ENCODE data around the gene APOC3. TPM values are rescaled to one million over a fixed set of nuclear protein-coding genes. Genes with fewer than 3 reads are reported as not detected.
A peak's percentile ranks its signal among the peaks of the same experiment; 100 is the strongest.

APOC3 gene
- total and polyA plus RNA-seq, 3 experiments from 2014 or later: not detected

DNA sequence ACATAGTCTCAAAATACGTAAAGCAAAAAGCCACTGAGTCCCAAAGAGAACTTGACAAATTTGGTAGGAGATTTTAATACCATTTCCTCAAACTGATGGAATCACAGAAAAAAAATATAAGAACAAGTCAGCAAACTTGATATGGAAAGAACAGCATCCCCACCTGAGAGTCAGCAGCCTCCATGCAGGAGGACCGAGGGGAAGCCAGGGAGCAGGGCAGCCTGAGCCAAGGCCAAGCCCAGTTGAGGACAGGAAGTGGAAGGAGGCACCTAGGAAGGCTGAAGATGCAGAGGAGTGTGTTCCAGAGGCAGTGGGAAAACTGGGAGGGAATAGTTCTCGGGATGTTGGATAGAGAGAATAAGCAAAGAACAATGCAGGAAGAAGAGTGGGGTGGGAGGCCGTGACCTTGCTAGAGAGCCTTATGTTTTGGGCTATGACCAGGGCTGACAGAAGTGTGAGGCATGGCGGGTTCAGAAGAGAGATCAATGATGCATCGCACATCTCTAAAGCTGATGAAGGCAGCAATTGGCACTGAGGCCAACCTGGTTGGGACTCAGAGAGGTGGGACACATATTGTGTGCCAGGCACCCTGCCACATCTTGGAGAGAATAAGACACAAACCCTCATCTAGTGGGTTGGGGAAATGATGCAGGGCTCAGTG, 22.0 kb upstream of the APOC3 start:
- Histone ChIP-seq H3K4me1 (ENCODE audit: insufficient read depth, low read length) (no peaks in the 10 kb centered on the region), H3K36me3 (ENCODE audit: insufficient read depth, low read length) (no peaks in the 10 kb centered on the region), H3K4me3 (ENCODE audit: low read length) (no peak overlapping the region), H3K27me3 (ENCODE audit: insufficient read depth, low read length, poor library complexity, severe bottlenecking) (no peaks in the 10 kb centered on the region), H3K27ac (ENCODE audit: low read depth, low read length) (no peak overlapping the region), H3K9me3 (ENCODE audit: low read length) (no peaks in the 10 kb centered on the region)
- Mint-ChIP-seq H3K9me3 (no peaks in the 10 kb centered on the region), H3K4me3 (no peak overlapping the region), H3K36me3 (no peaks in the 10 kb centered on the region), H3K27me3 (peaks cover 1 to 16% of the 10 kb centered on the region in 2 donors), H3K4me1 (no peaks in the 10 kb centered on the region), H3K27ac (peak overlapping the region in 2 of 8 donors; percentile 58 to 74)
- DNase-seq: no peak
- ChIA-PET POLR2A (no interaction called here), CTCF (no interaction called here)

DNA sequence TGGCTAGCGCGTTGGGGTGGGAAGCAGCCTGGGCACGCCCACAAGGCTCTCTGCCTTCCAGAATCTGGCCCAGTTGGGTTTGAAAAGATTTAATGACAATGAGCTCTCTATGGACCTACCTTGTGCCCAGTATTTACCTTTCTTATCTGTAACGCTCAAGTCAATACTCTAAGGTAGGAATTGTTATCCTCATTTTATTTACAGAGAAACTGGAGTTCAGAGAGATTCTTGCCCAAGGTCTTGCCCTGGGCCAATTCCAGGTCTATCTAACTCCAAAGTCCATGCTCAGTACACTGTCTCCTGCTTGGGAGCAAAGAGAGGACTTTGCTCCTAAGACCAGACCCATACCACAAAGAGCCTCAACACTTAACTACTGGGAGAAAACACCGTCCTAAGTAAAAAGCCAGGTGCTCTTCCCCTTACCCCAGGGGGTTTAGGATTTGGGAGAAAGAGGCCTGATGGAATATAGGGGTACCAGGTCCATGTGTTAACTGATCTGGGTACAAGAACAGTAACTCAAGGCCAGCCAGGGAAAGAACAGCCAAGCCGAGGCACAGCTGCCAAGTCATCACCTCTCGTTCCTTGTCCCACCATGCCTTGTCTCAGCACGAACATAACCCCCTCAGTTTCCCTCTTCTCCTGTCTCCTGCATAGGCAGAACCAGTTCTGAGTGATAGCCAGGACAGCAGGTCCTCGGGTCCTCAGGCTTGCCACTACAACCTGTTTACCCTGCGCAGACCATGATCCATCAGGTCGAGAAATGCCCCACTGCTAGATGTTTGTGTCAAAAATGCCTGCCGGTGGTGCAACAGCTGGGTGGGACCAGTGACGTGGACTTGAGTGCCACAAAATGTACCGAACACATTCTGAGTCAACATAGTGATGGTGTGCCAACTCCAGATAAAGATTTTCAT, 21.2 kb upstream of the APOC3 start:
- no peak overlapping the region for H3K4me3 Mint-ChIP-seq
- POLR2A ChIA-PET: no interaction called here

DNA sequence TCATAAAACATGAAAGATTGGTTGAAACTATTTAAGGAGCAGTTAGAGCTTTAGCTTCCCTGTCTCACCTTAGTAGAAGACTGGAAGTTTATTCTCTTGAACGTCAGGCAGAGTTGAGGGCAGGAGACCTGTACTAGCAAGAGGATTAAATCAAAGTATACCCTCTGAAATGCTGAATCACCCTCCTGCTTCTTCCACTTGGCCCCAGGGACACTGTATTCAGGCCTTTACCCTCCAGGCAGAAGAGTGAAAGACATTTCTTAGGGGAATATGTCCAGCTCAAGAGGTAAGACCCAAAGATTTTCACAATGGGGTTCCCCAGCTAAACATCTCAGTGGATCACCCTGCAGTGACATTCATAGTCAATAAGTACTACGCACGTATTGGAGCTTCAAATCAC, 18.5 kb upstream of the APOC3 start:
- H3K27me3 Mint-ChIP-seq: peaks cover 1 to 11% of the 10 kb centered on the region in 2 donors
- H3K4me3 Mint-ChIP-seq: no peak overlapping the region
- H3K27ac Mint-ChIP-seq: no peak overlapping the region
- Histone ChIP-seq H3K4me1 (ENCODE audit: insufficient read depth, low read length) (no peaks in the 10 kb centered on the region), H3K27ac (ENCODE audit: low read depth, low read length) (no peak overlapping the region), H3K27me3 (ENCODE audit: insufficient read depth, low read length, poor library complexity, severe bottlenecking) (no peaks in the 10 kb centered on the region), H3K4me3 (ENCODE audit: low read length) (no peak overlapping the region), H3K9me3 (ENCODE audit: low read length) (no peaks in the 10 kb centered on the region), H3K36me3 (ENCODE audit: insufficient read depth, low read length) (no peaks in the 10 kb centered on the region)
- POLR2A ChIA-PET: interaction anchor here (0.6 kb wide), 1 partner anchor 115 kb away, joined by 13 read pairs; no protein-coding TSS in a partner anchor
- CTCF ChIA-PET: interaction anchor here (0.7 to 1.8 kb wide), 2 partner anchors 20 to 25 kb away, joined by 4 read pairs; partner anchors contain the start of gene APOA5
- no peaks in the 10 kb centered on the region for H3K36me3 Mint-ChIP-seq
- no peaks in the 10 kb centered on the region for H3K9me3 Mint-ChIP-seq
- no peak for DNase-seq
- no peaks in the 10 kb centered on the region for H3K4me1 Mint-ChIP-seq

More for the DNA sequence above, 21.2 kb upstream of the APOC3 start:
- peaks cover 1 to 14% of the 10 kb centered on the region in 2 donors for H3K27me3 Mint-ChIP-seq
- H3K27me3 ChIP-seq (ENCODE audit: insufficient read depth, low read length, poor library complexity, severe bottlenecking): no peaks in the 10 kb centered on the region
- no peak for DNase-seq
- no peaks in the 10 kb centered on the region for H3K4me1 Mint-ChIP-seq
- H3K27ac Mint-ChIP-seq: peak overlapping the region in 1 of 8 donors; percentile 2
- no peaks in the 10 kb centered on the region for H3K36me3 Mint-ChIP-seq
- H3K9me3 Mint-ChIP-seq: no peaks in the 10 kb centered on the region
- H3K27ac ChIP-seq (ENCODE audit: low read depth, low read length): no peak overlapping the region
- no peaks in the 10 kb centered on the region for H3K36me3 ChIP-seq (ENCODE audit: insufficient read depth, low read length)
- CTCF ChIA-PET: no interaction called here
- no peak overlapping the region for H3K4me3 ChIP-seq (ENCODE audit: low read length)
- no peaks in the 10 kb centered on the region for H3K9me3 ChIP-seq (ENCODE audit: low read length)
- no peaks in the 10 kb centered on the region for H3K4me1 ChIP-seq (ENCODE audit: insufficient read depth, low read length)

DNA sequence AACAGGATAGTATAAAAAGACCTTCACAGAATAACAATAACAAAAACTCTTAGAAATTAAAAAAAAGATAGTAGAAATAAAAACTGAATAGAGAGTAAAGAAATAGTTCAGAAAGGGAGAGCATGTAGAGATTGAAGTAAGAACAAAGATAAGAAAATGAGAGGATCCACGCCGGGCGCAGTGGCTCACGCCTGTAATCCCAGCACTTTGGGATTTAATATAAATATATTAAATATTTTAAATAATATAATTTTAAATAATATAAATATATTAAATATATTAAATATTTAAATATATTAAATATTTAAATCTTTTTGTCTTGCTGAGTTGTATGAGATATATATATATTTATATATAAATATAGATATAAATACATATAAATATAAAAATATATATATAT, 17.6 kb upstream of the APOC3 start:
- POLR2A ChIA-PET: no interaction called here

DNA sequence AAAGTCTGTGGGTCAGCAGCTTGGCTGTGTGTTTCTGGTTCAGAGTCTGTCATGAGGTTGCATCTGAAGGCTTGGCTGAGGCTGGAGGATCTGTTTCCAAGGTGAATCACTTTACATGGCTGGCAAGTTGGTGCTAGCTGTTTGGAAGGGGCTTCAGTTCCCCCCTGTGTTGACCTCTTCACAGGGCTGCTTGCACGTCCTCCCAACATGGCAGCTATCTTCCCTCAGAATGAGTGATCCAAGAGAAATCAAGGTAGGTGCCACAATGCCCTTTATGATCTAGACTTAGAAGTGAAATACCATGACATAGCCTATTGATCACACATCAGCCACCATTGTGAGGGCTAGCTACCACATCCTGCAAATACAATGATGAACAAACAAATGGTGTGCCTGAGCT, 16.5 kb upstream of the APOC3 start:
- Mint-ChIP-seq H3K27me3 (peaks cover 1 to 5% of the 10 kb centered on the region in 2 donors), H3K36me3 (no peaks in the 10 kb centered on the region), H3K9me3 (no peaks in the 10 kb centered on the region), H3K4me3 (no peak overlapping the region), H3K4me1 (no peaks in the 10 kb centered on the region), H3K27ac (no peak overlapping the region)
- no peaks in the 10 kb centered on the region for H3K36me3 ChIP-seq (ENCODE audit: insufficient read depth, low read length)
- ChIA-PET POLR2A (no interaction called here), CTCF (interaction anchor here (0.9 to 3.0 kb wide), 3 partner anchors 10 to 23 kb away, joined by 3 to 10 read pairs (median 3); partner anchors contain the start of genes APOA4 and APOA5)
- no peak for DNase-seq
- no peaks in the 10 kb centered on the region for H3K27me3 ChIP-seq (ENCODE audit: insufficient read depth, low read length, poor library complexity, severe bottlenecking)
- no peak overlapping the region for H3K27ac ChIP-seq (ENCODE audit: low read depth, low read length)
- H3K4me3 ChIP-seq (ENCODE audit: low read length): no peak overlapping the region
- H3K9me3 ChIP-seq (ENCODE audit: low read length): no peaks in the 10 kb centered on the region
- no peaks in the 10 kb centered on the region for H3K4me1 ChIP-seq (ENCODE audit: insufficient read depth, low read length)

More for the DNA sequence above, 17.6 kb upstream of the APOC3 start:
- H3K27ac Mint-ChIP-seq: no peak overlapping the region
- no peaks in the 10 kb centered on the region for H3K36me3 Mint-ChIP-seq
- H3K27me3 ChIP-seq (ENCODE audit: insufficient read depth, low read length, poor library complexity, severe bottlenecking): no peaks in the 10 kb centered on the region
- no peak for DNase-seq
- H3K9me3 Mint-ChIP-seq: no peaks in the 10 kb centered on the region
- no peaks in the 10 kb centered on the region for H3K36me3 ChIP-seq (ENCODE audit: insufficient read depth, low read length)
- no peak overlapping the region for H3K27ac ChIP-seq (ENCODE audit: low read depth, low read length)
- H3K4me3 ChIP-seq (ENCODE audit: low read length): no peak overlapping the region
- no peaks in the 10 kb centered on the region for H3K4me1 ChIP-seq (ENCODE audit: insufficient read depth, low read length)
- no peaks in the 10 kb centered on the region for H3K9me3 ChIP-seq (ENCODE audit: low read length)
- H3K27me3 Mint-ChIP-seq: peaks cover 1 to 8% of the 10 kb centered on the region in 2 donors
- CTCF ChIA-PET: interaction anchor here (1.3 kb wide), 1 partner anchor 24 kb away, joined by 3 read pairs; no protein-coding TSS in a partner anchor
- H3K4me1 Mint-ChIP-seq: no peaks in the 10 kb centered on the region
- no peak overlapping the region for H3K4me3 Mint-ChIP-seq

DNA sequence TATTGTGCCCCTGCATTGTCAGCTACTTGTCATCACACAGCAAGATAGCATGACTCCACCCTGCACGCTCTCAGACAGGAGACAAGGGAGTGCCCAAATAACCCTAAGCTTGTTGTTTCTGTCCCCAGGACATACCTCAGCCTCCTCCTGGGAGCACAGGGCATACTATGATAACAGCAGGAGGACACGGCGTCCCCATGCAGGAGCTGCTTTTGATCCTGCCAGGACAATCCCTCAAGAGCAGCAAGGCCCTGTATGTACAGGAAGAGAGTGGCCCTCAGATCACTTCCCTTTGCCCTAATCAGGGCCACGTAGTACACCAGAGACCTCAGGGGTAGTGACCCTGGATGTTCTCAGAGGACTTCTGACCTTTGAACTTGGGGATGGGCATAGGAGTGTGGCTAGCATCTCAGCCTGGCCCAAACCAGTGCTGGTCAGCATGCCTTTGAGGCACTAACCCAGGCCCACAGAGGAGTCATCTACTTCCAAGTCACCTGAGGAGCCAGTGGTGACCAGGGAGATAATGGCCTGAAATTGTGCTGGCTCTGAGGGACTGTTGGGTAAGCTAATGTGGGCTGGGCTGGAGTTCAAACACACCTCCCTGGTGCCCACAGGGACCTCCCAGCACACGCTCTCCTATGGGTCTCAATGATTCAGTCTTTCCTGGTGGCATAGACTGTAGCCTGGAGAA, 15.8 kb upstream of the APOC3 start:
- Mint-ChIP-seq H3K27ac (peak overlapping the region in 1 of 8 donors; percentile 54), H3K36me3 (no peaks in the 10 kb centered on the region), H3K27me3 (peaks cover 1 to 3% of the 10 kb centered on the region in 2 donors), H3K9me3 (no peaks in the 10 kb centered on the region), H3K4me3 (no peak overlapping the region), H3K4me1 (no peaks in the 10 kb centered on the region)
- Histone ChIP-seq H3K27ac (ENCODE audit: low read depth, low read length) (no peak overlapping the region), H3K27me3 (ENCODE audit: insufficient read depth, low read length, poor library complexity, severe bottlenecking) (no peaks in the 10 kb centered on the region), H3K36me3 (ENCODE audit: insufficient read depth, low read length) (no peaks in the 10 kb centered on the region), H3K9me3 (ENCODE audit: low read length) (no peaks in the 10 kb centered on the region), H3K4me1 (ENCODE audit: insufficient read depth, low read length) (no peaks in the 10 kb centered on the region), H3K4me3 (ENCODE audit: low read length) (no peak overlapping the region)
- DNase-seq: no peak
- CTCF ChIA-PET: interaction anchor here (0.9 to 3.0 kb wide), 3 partner anchors 9 to 23 kb away, joined by 3 to 10 read pairs (median 3); partner anchors contain the start of genes APOA4 and APOA5
- POLR2A ChIA-PET: no interaction called here

DNA sequence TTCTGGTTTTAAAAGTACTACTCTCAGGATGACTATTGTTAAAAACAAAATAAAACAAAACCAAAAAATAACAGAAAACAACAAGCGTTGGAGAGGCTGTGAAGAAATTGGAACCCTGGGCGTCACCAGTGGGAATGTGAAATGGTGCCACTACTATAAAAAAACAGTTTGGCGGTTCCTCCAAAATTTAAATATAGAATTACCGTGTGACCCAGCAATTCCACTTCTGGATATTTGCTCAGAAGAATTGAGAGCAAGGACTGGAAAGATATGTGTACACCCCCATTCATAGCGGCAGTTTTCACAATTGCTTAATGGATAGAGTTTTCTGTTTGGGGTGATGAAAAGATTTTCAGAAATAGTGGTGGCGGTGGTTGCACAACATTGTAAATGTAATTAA, 15.2 kb upstream of the APOC3 start:
- no peak for DNase-seq
- no peaks in the 10 kb centered on the region for H3K36me3 ChIP-seq (ENCODE audit: insufficient read depth, low read length)
- CTCF ChIA-PET: interaction anchor here (1.6 to 3.0 kb wide), 2 partner anchors 21 to 24 kb away, joined by 3 to 10 read pairs; partner anchors contain the start of gene APOA5

More for the DNA sequence above, 15.2 kb upstream of the APOC3 start:
- Mint-ChIP-seq H3K4me3 (no peak overlapping the region), H3K36me3 (no peaks in the 10 kb centered on the region), H3K27ac (no peak overlapping the region), H3K27me3 (peaks cover 0 to 1% of the 10 kb centered on the region in 2 donors), H3K4me1 (no peaks in the 10 kb centered on the region), H3K9me3 (no peaks in the 10 kb centered on the region)
- H3K4me1 ChIP-seq (ENCODE audit: insufficient read depth, low read length): no peaks in the 10 kb centered on the region
- no peak overlapping the region for H3K27ac ChIP-seq (ENCODE audit: low read depth, low read length)
- no peaks in the 10 kb centered on the region for H3K27me3 ChIP-seq (ENCODE audit: insufficient read depth, low read length, poor library complexity, severe bottlenecking)
- no peak overlapping the region for H3K4me3 ChIP-seq (ENCODE audit: low read length)
- H3K9me3 ChIP-seq (ENCODE audit: low read length): no peaks in the 10 kb centered on the region
- POLR2A ChIA-PET: no interaction called here

Measured in CD8-positive, alpha-beta memory T cell (primary cell).